GM19328 (cell line): ENCODE results near the gene NPC1.

Experiments
- ATAC-seq: cut with Tn5 transposase; IDR thresholded peaks from one replicate; pipeline ENCODE4 v1.9.1; 2021; ENCODE audit warnings: mild to moderate bottlenecking, moderate library complexity; ENCODE audit not compliant: unreplicated experiment

The NPC1 gene

DNA sequence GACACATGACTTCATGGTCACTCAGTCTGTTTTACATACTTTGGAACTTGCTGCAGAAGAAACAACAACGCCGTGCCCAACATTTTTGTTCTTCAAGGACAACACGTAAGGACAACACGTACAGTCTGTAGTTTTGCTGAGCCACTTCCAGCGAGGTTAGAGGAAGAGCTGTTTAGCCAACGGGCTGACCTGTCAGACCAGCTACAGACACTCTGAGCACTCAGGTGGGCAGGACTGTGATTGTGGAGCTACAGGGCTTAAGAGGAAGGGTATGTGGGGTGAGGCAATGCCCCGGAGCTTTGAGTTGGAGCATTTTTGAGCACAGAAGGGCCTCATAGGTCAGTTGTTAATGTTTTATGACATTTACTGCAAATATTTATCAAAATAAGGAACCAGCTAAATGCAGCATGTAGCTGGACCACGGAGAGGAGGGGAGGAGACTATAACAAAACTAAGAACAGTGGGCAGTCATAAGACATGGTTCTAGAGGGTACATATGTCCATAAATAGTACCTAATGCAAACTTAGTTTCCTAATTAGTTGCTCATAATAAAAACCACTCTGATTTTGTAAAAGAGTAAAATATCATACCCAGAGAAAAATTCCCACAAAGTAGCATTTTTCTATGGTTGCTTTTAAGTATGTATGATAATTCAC lies 26.3 kb upstream of the NPC1 start:
- no peak for ATAC-seq

GRCh38 chr18:23609390-23610023 lies 23.2 kb upstream of the NPC1 start:
- ATAC-seq, result no peak

DNA sequence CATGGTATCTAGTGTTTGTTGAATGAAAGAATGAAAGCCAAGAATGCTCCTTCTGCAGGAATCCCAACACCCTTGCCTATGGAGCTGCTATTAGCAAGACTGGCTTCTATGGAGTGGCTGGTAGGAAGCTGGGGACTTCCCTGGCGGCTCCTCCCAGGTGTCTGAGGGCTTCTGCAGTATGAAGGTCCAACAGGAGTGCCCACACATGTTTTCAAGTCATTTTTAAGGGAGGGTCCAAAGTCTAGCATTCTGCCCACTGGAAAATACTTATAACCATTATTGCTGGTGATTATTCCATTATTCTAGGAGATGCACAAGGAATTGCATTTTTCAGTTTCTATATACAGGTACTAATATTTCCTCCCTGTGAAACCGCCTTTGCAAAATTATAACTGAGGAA lies 21.9 kb upstream of the NPC1 start:
- ATAC-seq, result no peak

- ATAC-seq, result no peak
Observed at GRCh38 chr18:23605941-23606340, 19.6 kb upstream of the NPC1 start.

- ATAC-seq, result no peak
Observed at GRCh38 chr18:23599809-23600208, 13.5 kb upstream of the NPC1 start.

DNA sequence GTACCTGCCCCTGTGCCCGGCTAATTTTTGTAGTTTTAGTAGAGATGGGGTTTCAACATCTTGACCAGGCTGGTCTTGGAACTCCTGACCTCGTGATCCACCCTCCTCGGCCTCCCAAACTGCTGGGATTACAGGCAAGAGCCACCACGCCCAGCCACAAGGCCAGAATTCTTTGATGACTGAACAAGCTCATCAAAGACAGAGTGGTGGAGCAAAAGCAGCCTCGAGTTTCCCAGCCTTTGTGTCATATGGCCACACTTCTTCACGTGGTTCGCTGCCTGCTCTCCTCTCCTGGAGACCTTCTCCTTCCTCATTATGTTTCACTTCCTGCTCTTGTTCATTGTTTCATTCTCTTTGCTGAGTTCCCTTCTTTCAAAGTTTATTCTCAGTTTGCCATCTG lies 9.9 kb upstream of the NPC1 start:
- no peak for ATAC-seq

GRCh38 chr18:23595591-23595990 lies 9.3 kb upstream of the NPC1 start:
- ATAC-seq, result no peak

DNA sequence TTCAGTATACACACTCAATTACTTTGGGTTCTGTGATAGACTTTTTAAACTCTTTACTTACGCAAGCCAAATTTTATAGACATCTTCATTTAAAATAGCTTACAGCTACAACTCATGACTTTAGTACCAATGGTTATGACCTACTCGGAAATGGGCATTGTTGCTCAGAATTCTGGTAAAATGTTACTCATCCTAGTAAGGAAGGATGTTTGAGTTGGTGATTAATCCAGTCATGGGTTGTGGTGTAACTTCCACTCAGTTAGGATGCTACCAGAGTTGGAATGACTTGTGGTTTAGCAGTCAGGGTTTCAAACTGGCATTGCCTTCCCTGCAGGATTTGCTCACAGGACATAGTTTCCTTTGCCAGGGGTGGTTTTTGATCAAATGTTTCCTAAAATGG lies 7.4 kb upstream of the NPC1 start:
- no peak for ATAC-seq

- ATAC-seq, result no peak
Observed at GRCh38 chr18:23592911-23593310, 6.6 kb upstream of the NPC1 start.

GRCh38 chr18:23591011-23591410 lies 4.7 kb upstream of the NPC1 start:
- no peak for ATAC-seq

DNA sequence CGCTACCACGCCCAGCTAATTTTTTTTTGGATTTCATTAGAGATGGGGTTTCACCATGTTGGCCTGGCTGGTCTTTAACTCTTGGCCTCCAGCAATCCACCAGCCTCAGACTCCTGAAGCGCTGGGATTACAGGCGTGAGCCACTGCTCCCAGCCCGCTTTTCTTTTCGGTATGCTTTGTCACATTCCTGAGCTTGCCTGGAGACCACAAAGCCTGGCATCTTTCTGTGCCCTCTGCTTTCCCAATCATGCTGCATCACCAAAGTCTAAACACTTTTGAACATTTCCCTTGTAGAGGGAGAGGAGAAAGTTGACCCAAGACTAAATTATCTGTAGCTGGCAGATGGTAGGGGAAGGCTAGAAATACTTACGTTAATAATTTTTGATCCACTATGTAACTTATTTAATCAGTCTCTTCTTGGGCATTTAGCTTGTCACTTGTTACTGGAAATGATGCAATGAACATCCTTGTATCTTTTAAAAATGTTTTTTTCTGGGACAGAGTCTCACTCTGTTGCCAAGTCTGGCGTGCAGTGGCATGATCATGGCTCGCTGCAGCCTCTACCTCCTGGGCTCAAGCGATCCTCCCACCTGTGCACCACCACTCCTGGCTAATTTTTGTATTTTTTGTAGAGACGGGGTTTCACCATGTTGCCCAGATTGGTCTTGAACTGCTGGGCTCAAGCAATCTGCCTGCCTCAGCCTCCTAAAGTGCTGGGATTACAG lies 2.7 kb upstream of the NPC1 start:
- no peak for ATAC-seq

GRCh38 chr18:23587220-23587642 lies 925 bp upstream of the NPC1 start:
- no peak for ATAC-seq

- ATAC-seq, result no peak
Observed at GRCh38 chr18:23585897-23586248, 433 bp downstream of the NPC1 start.

- no peak for ATAC-seq
Observed at GRCh38 chr18:23585007-23585871, 1.1 kb downstream of the NPC1 start.

- ATAC-seq, result no peak
Observed at GRCh38 chr18:23584019-23584983, 2.0 kb downstream of the NPC1 start.

GRCh38 chr18:23583071-23583865 lies 3.0 kb downstream of the NPC1 start:
- ATAC-seq, result no peak

DNA sequence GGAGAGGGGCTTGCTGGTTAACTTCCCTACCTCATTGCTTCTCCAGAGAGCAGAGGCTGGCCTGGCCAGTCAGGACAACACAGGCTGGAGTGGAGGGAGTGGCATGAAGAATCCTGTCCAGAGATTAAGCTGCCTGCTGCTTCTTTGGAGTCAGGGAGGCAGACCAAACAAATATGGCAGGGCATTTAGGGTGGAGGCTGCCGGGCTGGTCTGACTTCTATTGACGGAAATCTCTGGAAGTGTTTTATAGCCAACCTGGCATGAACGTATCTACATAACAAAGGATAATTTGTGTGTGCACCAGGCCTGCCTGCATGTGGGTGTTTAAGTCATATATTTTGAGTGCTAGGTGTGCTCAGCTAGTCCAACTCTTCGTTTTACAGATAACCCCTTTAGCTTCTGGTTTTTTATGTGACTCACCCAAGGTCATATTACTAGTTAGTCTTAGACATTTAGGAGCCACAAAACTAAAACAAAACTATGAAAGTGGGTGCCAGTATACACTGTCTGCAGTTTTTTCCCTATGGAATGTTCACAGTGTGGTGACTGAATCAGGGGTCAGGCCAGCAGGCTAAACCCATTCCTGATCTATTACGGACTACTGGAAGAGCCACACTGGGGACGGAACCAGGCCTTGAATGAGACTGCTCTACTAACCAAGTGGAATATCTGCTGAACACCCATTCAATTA lies 5.5 kb downstream of the NPC1 start:
- no peak for ATAC-seq

- ATAC-seq, result no peak
Observed at GRCh38 chr18:23578891-23579653, 7.2 kb downstream of the NPC1 start.
